CD1c-positive myeloid dendritic cell (primary cell): ENCODE data around the gene RTCA.
"Not testable (repeated sequence)": the region's sequence is repeated elsewhere in the genome, so short reads cannot be mapped to it uniquely, and the experiment has no call there.

ENCODE experiments used
- DNase-seq: peaks from one replicate; pipeline ENCODE4 v3.0.0-alpha.2; 2016; ENCODE audit errors: extremely low spot score

The RTCA gene

GRCh38 chr1:100258427-100258826 lies 7.6 kb upstream of the RTCA start:
- not testable (repeated sequence) for DNase-seq

GRCh38 chr1:100261686-100262085 lies 4.3 kb upstream of the RTCA start:
- no peak for DNase-seq

GRCh38 chr1:100264081-100264480 lies 1.9 kb upstream of the RTCA start:
- DNase-seq, result not testable (repeated sequence)

GRCh38 chr1:100265562-100265930 lies 470 bp upstream of the RTCA start:
- no peak for DNase-seq

GRCh38 chr1:100266741-100267140 lies 725 bp downstream of the RTCA start:
- DNase-seq, result no peak

- DNase-seq, result no peak
These were observed 1.3 kb downstream of the RTCA start for GRCh38 chr1:100267284-100267683.

- no peak for DNase-seq
These were observed 2.2 kb downstream of the RTCA start for GRCh38 chr1:100268202-100268601.

GRCh38 chr1:100277866-100278265 lies 11.8 kb downstream of the RTCA start:
- DNase-seq, result peak; percentile 12

- DNase-seq, result no peak
These were observed 13.4 kb downstream of the RTCA start for GRCh38 chr1:100279358-100279923.

- DNase-seq, result no peak
These were observed 14.1 kb downstream of the RTCA start for GRCh38 chr1:100279954-100280682.

- no peak for DNase-seq
These were observed 18.6 kb downstream of the RTCA start for GRCh38 chr1:100284591-100284990.

GRCh38 chr1:100287162-100287561 lies 21.1 kb downstream of the RTCA start:
- DNase-seq, result no peak

- DNase-seq, result no peak
These were observed 24.3 kb downstream of the RTCA start for GRCh38 chr1:100290291-100290690.

GRCh38 chr1:100292711-100293110 lies 26.7 kb downstream of the RTCA start:
- no peak for DNase-seq

GRCh38 chr1:100296140-100296539 lies 30.1 kb downstream of the RTCA start:
- no peak for DNase-seq

GRCh38 chr1:100296997-100297396 lies 31.0 kb downstream of the RTCA start:
- not testable (repeated sequence) for DNase-seq

GRCh38 chr1:100298512-100298911 lies 32.5 kb downstream of the RTCA start:
- no peak for DNase-seq

GRCh38 chr1:100299521-100300222 lies 33.7 kb downstream of the RTCA start:
- no peak for DNase-seq

GRCh38 chr1:100300691-100301090 lies 34.7 kb downstream of the RTCA start:
- DNase-seq, result no peak

GRCh38 chr1:100302739-100303138 lies 36.7 kb downstream of the RTCA start:
- DNase-seq, result no peak

- DNase-seq, result no peak
These were observed 38.2 kb downstream of the RTCA start for GRCh38 chr1:100304227-100304626.

GRCh38 chr1:100304921-100305320 lies 38.9 kb downstream of the RTCA start:
- DNase-seq, result no peak

- no peak for DNase-seq
These were observed 39.9 kb downstream of the RTCA start for GRCh38 chr1:100305954-100306353.
